IMR-90 (cell line): Measurements from ENCODE around the gene MANSC4. TPM values are rescaled to one million over a fixed set of nuclear protein-coding genes. Genes with fewer than 3 reads are reported as not detected.

Source experiments
- ATAC-seq: fragments of 200-7000 bp; cut with Tn5 transposase; 2 replicates; pipeline ENCODE4 v1.9.1; 2020; ENCODE audit warnings: low read depth, mild to moderate bottlenecking, moderate library complexity
- BruUV-seq: library from RNA; stranded (reverse); fragments of 400-500 nt; replicated peaks from 2 replicates; lab custom pipeline; 2021; lab: Mats Ljungman, UMichigan
- CTCF ChIA-PET: fragments of 300-600 bp; formaldehyde crosslinking; extraction: SDS; loops from one replicate; lab custom pipeline; 2021; ENCODE audit warnings: antibody characterized with exemption; lab: Yijun Ruan, JAX
- POLR2A ChIA-PET: fragments of 300-600 bp; sonication (Branson Sonifier 250); formaldehyde crosslinking; loops from one replicate; lab custom pipeline; 2022; ENCODE audit warnings: antibody characterized with exemption; ENCODE audit not compliant: unreplicated experiment; lab: Charles Lee
- DNase-seq: peaks from one replicate; pipeline ENCODE4 v3.0.0; 2013
- H2AFZ ChIP-seq: replicated peaks from 2 replicates; pipeline ENCODE3; 2013; ENCODE audit warnings: low read length, mild to moderate bottlenecking; ENCODE audit not compliant: poor library complexity
- H2AK5ac ChIP-seq: 2 replicates; pipeline ENCODE4 v1.6.1; 2013; ENCODE audit warnings: low read depth, low read length, inconsistent platforms
- H2AK9ac ChIP-seq: replicated peaks from 2 replicates; pipeline ENCODE3; 2013; ENCODE audit warnings: mild to moderate bottlenecking, low read depth, low read length, moderate library complexity; ENCODE audit not compliant: poor library complexity
- H2BK120ac ChIP-seq: 2 replicates; pipeline ENCODE4 v1.6.1; 2013; ENCODE audit warnings: low read depth, low read length, inconsistent platforms
- H2BK15ac ChIP-seq: 3 replicates; pipeline ENCODE4 v1.6.1; 2013; ENCODE audit warnings: low read depth, low read length, inconsistent platforms
- H2BK20ac ChIP-seq: 2 replicates; pipeline ENCODE4 v1.6.1; 2013; ENCODE audit warnings: low read depth, mild to moderate bottlenecking, inconsistent platforms, low read length, moderate library complexity
- H2BK5ac ChIP-seq: 2 replicates; pipeline ENCODE4 v1.6.1; 2013; ENCODE audit warnings: mild to moderate bottlenecking, low read depth, low read length, inconsistent platforms; ENCODE audit not compliant: poor library complexity, severe bottlenecking
- H3K14ac ChIP-seq: replicated peaks from 2 replicates; pipeline ENCODE4 v1.6.1; 2013; ENCODE audit warnings: low read depth, low read length, inconsistent platforms
- H3K18ac ChIP-seq: 2 replicates; pipeline ENCODE4 v1.6.1; 2013; ENCODE audit warnings: low read depth, low read length, control low read depth
- H3K23ac ChIP-seq: 2 replicates; pipeline ENCODE4 v1.6.1; 2013; ENCODE audit warnings: low read depth, low read length, inconsistent platforms
- H3K27ac ChIP-seq: 2 replicates; pipeline ENCODE4 v1.5.1; 2013; ENCODE audit warnings: mild to moderate bottlenecking, control low read depth, low read length; ENCODE audit not compliant: insufficient read depth
- H3K27me3 ChIP-seq: 2 replicates; pipeline ENCODE4 v1.6.1; 2013; ENCODE audit warnings: low read length; ENCODE audit not compliant: control insufficient read depth, insufficient read depth
- H3K36me3 ChIP-seq: 2 replicates; pipeline ENCODE4 v1.6.1; 2013; ENCODE audit warnings: low read length, mixed read lengths; ENCODE audit not compliant: control insufficient read depth, insufficient read depth
- H3K4ac ChIP-seq: 2 replicates; pipeline ENCODE4 v1.6.1; 2013; ENCODE audit warnings: low read depth, low read length, inconsistent platforms
- H3K4me1 ChIP-seq: 2 replicates; pipeline ENCODE4 v1.6.1; 2013; ENCODE audit warnings: low read length, mixed read lengths; ENCODE audit not compliant: control insufficient read depth, insufficient read depth
- H3K4me2 ChIP-seq: 2 replicates; pipeline ENCODE4 v1.6.1; 2013; ENCODE audit warnings: low read depth, mild to moderate bottlenecking, control low read depth, low read length, moderate library complexity
- H3K4me3 ChIP-seq: 2 replicates; pipeline ENCODE4 v1.5.1; 2013; ENCODE audit warnings: low read depth, mild to moderate bottlenecking, control low read depth, low read length, moderate library complexity; ENCODE audit not compliant: insufficient read depth
- H3K56ac ChIP-seq: 2 replicates; pipeline ENCODE4 v1.6.1; 2013; ENCODE audit warnings: low read length, inconsistent platforms; ENCODE audit not compliant: insufficient read depth; ENCODE audit errors: extremely low read depth
- H3K79me1 ChIP-seq, 2 experiments: 2 replicates each; pipeline ENCODE4 v1.6.1; 2013; ENCODE audit warnings: low read length in 2 of 2, inconsistent platforms in 1 of 2, low read depth in 1 of 2
- H3K9ac ChIP-seq: 2 replicates; pipeline ENCODE4 v1.6.1; 2013; ENCODE audit warnings: low read depth, low read length, control low read depth
- H3K9me1 ChIP-seq: 2 replicates; pipeline ENCODE4 v1.6.1; 2013; ENCODE audit warnings: low read length, inconsistent platforms; ENCODE audit not compliant: insufficient read depth
- H3K9me3 ChIP-seq: 2 replicates; pipeline ENCODE4 v1.6.1; 2013; ENCODE audit warnings: low read length; ENCODE audit not compliant: control insufficient read depth, insufficient read depth
- H4K20me1 ChIP-seq: 2 replicates; pipeline ENCODE4 v1.6.1; 2013; ENCODE audit warnings: low read length, inconsistent platforms; ENCODE audit not compliant: insufficient read depth
- H4K5ac ChIP-seq: 2 replicates; pipeline ENCODE4 v1.6.1; 2013; ENCODE audit warnings: mild to moderate bottlenecking, low read depth, low read length, control low read depth
- H4K8ac ChIP-seq, 2 experiments: 2 replicates each; pipeline ENCODE4 v1.6.1; 2013; ENCODE audit warnings: low read depth in 2 of 2, low read length in 2 of 2, control low read depth in 1 of 2, inconsistent platforms in 1 of 2
- H4K91ac ChIP-seq: 2 replicates; pipeline ENCODE4 v1.6.1; 2013; ENCODE audit warnings: low read depth, low read length, inconsistent platforms; ENCODE audit not compliant: insufficient read depth
- BHLHE40 ChIP-seq: fragments of 150-350 bp; IDR thresholded peaks from 2 replicates; pipeline ENCODE4 v1.6.1; 2016; ENCODE audit warnings: mild to moderate bottlenecking, low read depth, low read length
- CEBPB ChIP-seq: IDR thresholded peaks from 2 replicates; pipeline ENCODE4 v1.6.1; 2012; ENCODE audit warnings: low read depth, low read length, improper control_type of control experiment
- CHD1 ChIP-seq: IDR thresholded peaks from 2 replicates; pipeline ENCODE4 v1.6.1; 2012; ENCODE audit warnings: low read depth, low read length, improper control_type of control experiment
- ELK1 ChIP-seq: fragments of 150-350 bp; IDR thresholded peaks from 2 replicates; pipeline ENCODE4 v1.6.1; 2016; ENCODE audit warnings: low read depth, mild to moderate bottlenecking, low read length, moderate library complexity, borderline replicate concordance
- FOS ChIP-seq: fragments of 150-350 bp; IDR thresholded peaks from 2 replicates; pipeline ENCODE4 v1.6.1; 2016; ENCODE audit warnings: low read depth, low read length
- MAFK ChIP-seq: IDR thresholded peaks from 2 replicates; pipeline ENCODE4 v1.6.1; 2012; ENCODE audit warnings: low read depth, low read length, improper control_type of control experiment
- MAZ ChIP-seq: IDR thresholded peaks from 2 replicates; pipeline ENCODE4 v1.6.1; 2012; ENCODE audit warnings: low read depth, mild to moderate bottlenecking, low read length, improper control_type of control experiment, moderate library complexity, borderline replicate concordance
- MXI1 ChIP-seq: IDR thresholded peaks from 2 replicates; pipeline ENCODE4 v1.6.1; 2012; ENCODE audit warnings: low read depth, mild to moderate bottlenecking, low read length, moderate library complexity, borderline replicate concordance
- NFE2L2 ChIP-seq: fragments of 150-350 bp; IDR thresholded peaks from 2 replicates; pipeline ENCODE4 v1.6.1; 2016; ENCODE audit warnings: low read depth, mild to moderate bottlenecking, low read length
- POLR2A ChIP-seq: IDR thresholded peaks from 2 replicates; pipeline ENCODE4 v1.6.1; 2012; ENCODE audit warnings: mild to moderate bottlenecking, low read depth, low read length
- RAD21 ChIP-seq: IDR thresholded peaks from 2 replicates; pipeline ENCODE4 v1.6.1; 2012; ENCODE audit warnings: low read length, improper control_type of control experiment
- RCOR1 ChIP-seq: IDR thresholded peaks from 2 replicates; pipeline ENCODE4 v1.6.1; 2012; ENCODE audit warnings: mild to moderate bottlenecking, low read length, improper control_type of control experiment; ENCODE audit not compliant: insufficient replicate concordance
- RFX5 ChIP-seq: IDR thresholded peaks from 2 replicates; pipeline ENCODE4 v1.8.0; 2012; ENCODE audit warnings: low read depth, mild to moderate bottlenecking, low read length, moderate library complexity
- SMC3 ChIP-seq: fragments of 150-350 bp; IDR thresholded peaks from 2 replicates; pipeline ENCODE4 v1.6.1; 2016; ENCODE audit warnings: low read depth, mild to moderate bottlenecking, antibody characterized with exemption, low read length, moderate library complexity
- USF2 ChIP-seq: fragments of 150-350 bp; IDR thresholded peaks from 2 replicates; pipeline ENCODE4 v1.6.1; 2017; ENCODE audit warnings: mild to moderate bottlenecking, antibody characterized with exemption, low read length, low read depth
- WGBS, 2 experiments: methylation state at CpG; one replicate each; pipeline versions ENCODE4 v1.1.5 to v1.1.7; 2013; ENCODE audit warnings: missing lambda C conversion rate in 2 of 2; ENCODE audit not compliant: insufficient read length in 1 of 2; ENCODE audit errors: extremely low coverage in 2 of 2; 5-methylcytosine and 5-hydroxymethylcytosine counted together
- dilution Hi-C: fragments of 300-500 bp; cut with HindIII; formaldehyde crosslinking; loops from one replicate; pipeline ENCODE4 v1.14.3; 2018; ENCODE audit warnings: low sequenced_read_pairs; ENCODE audit not compliant: unreplicated experiment
- in situ Hi-C: fragments of 300-500 bp; cut with MboI; formaldehyde crosslinking; loops from 3 replicates; pipeline ENCODE4 v1.14.3; 2019; ENCODE audit warnings: low sequenced_read_pairs, inconsistent platforms, mixed read lengths
- intact Hi-C: fragments of 100-400 bp; cut with micrococcal nuclease; formaldehyde crosslinking; loops from 2 replicates; pipeline ENCODE4 v1.10.0; 2022
- polyA plus RNA-seq, 3 experiments: library from polyadenylated mRNA; depleted of rRNA; stranded (reverse); fragments of >200 nt; gene quantifications; 2 replicates each; pipeline ENCODE4 v1.2.3, GENCODE V29; 2012; ENCODE audit warnings: low replicate concordance in 1 of 3
- total RNA-seq: library from RNA; depleted of rRNA; stranded (reverse); fragments of >200 nt; gene quantifications from 2 replicates; pipeline ENCODE4 v1.2.3, GENCODE V29; 2012
- TF ChIP-seq, protein P1 (sequence below): conservative IDR thresholded peaks from 2 replicates; pipeline ENCODE4 v1.5.1; 2012; ENCODE audit warnings: mild to moderate bottlenecking, low read depth, low read length, improper control_type of control experiment

MANSC4 gene
- total and polyA plus RNA-seq, 2 of the 4 experiments (the other 2 are of a cell fraction): not detected

GRCh38 chr12:27797301-27798025 lies 17.4 kb upstream of the MANSC4 start:
- TF ChIP-seq CHD1 (no peak), RFX5 (no peak), BHLHE40 (no peak), MAFK (no peak), RCOR1 (no peak), MXI1 (no peak), POLR2A (no peak), NFE2L2 (no peak), MAZ (no peak), SMC3 (no peak), FOS (no peak), CEBPB (no peak), USF2 (no peak), RAD21 (no peak), ELK1 (no peak)
- TF ChIP-seq, protein P1, sequence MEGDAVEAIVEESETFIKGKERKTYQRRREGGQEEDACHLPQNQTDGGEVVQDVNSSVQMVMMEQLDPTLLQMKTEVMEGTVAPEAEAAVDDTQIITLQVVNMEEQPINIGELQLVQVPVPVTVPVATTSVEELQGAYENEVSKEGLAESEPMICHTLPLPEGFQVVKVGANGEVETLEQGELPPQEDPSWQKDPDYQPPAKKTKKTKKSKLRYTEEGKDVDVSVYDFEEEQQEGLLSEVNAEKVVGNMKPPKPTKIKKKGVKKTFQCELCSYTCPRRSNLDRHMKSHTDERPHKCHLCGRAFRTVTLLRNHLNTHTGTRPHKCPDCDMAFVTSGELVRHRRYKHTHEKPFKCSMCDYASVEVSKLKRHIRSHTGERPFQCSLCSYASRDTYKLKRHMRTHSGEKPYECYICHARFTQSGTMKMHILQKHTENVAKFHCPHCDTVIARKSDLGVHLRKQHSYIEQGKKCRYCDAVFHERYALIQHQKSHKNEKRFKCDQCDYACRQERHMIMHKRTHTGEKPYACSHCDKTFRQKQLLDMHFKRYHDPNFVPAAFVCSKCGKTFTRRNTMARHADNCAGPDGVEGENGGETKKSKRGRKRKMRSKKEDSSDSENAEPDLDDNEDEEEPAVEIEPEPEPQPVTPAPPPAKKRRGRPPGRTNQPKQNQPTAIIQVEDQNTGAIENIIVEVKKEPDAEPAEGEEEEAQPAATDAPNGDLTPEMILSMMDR: no peak
- Histone ChIP-seq H3K56ac (no peak overlapping the region), H3K27ac (no peak overlapping the region), H2AFZ (no peak overlapping the region), H3K4me3 (no peak overlapping the region), H4K20me1 (peaks cover 4% of the 10 kb centered on the region; the same call in 1 of the 2 replicates), H3K9me1 (peaks cover 17% of the 10 kb centered on the region), H2BK120ac (no peak overlapping the region), H4K8ac (no peak overlapping the region), H2BK20ac (no peak overlapping the region), H3K9me3 (no peaks in the 10 kb centered on the region), H4K5ac (no peak overlapping the region), H4K91ac (no peak overlapping the region), H2AK9ac (no peak overlapping the region), H3K4me1 (no peaks in the 10 kb centered on the region; the same call in 1 of the 2 replicates), H3K4me2 (no peak overlapping the region), H3K18ac (no peak overlapping the region), H3K23ac (no peak overlapping the region), H3K36me3 (peaks cover 28% of the 10 kb centered on the region), H2AK5ac (no peak overlapping the region), H2BK15ac (no peak overlapping the region), H3K27me3 (no peaks in the 10 kb centered on the region), H3K9ac (no peak overlapping the region), H3K14ac (no peak overlapping the region), H3K79me1 (peaks cover 4 to 50% of the 10 kb centered on the region in 2 experiments; a peak in 3 of 4 replicates), H3K4ac (no peak overlapping the region), H2BK5ac (no peak overlapping the region)
- WGBS, 2 experiments: 95% methylated on average over 12 of the region's 24 CpGs; no CpG with 5 or more reads in 1 of the 2 experiments
- dilution Hi-C loops: no loop called here
- ChIA-PET CTCF (no interaction called here), POLR2A (no interaction called here)
- intact Hi-C loops: no loop called here
- in situ Hi-C loops: no loop called here
- ATAC-seq (no peak), DNase-seq (no peak)
- BruUV-seq: no TSS peak
